ENCODE data around the gene GNB1. TPM values are rescaled to one million over a fixed set of nuclear protein-coding genes. Genes with fewer than 3 reads are reported as not detected.
A peak's percentile ranks its signal among the peaks of the same experiment; 100 is the strongest.

Gene GNB1
- total and polyA plus RNA-seq, 9 of the 15 experiments (the other 6 are each of a cell fraction or from before 2014, with no cell fraction given): 34.3 to 388 (median 114) TPM

DNA sequence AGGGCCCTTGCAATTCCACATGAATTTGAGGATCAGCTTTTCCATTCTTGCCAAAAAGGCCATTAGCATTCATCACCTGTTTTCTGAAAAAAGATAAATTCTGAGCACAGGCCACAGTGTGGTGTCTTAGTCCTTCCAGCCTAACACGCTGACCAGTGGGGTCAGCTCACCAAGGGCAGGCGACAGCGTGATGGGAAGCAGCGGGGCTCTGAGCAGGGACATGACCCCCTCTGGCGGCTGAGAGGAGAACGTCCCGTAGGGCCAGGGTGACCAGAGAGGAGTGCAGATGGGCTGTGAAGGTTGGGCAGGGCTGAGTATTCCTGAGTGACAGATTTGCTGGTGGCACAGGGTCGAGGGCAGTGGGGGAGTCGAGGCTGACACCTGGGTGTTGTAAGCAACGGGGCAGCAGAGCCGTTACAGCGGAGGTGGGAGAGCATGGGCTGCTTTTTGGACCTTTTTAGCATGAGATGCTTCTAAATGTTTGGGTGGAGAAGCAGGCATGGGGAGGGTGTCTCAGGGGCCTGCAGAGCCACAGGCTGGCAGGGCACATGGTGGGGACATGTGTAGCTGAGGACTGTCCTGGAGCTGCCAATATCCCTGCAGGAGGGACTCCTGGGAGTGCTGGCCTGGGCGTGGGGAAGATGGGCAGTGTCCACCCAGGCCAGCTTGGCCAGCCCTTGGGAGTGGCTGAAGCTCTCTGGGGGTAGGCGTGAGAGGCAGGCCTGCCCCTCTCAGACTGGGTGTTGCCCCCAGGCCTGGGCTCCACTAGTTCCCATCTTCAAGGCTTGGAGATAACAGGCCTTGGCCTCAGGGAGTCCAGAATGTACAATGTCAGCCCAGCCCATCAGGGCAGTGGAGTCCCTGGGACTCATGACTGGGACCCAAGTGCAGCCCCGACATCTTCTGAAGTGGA lies 15.6 kb upstream of the GNB1 start (continued):
- TF ChIP-seq, protein P1, sequence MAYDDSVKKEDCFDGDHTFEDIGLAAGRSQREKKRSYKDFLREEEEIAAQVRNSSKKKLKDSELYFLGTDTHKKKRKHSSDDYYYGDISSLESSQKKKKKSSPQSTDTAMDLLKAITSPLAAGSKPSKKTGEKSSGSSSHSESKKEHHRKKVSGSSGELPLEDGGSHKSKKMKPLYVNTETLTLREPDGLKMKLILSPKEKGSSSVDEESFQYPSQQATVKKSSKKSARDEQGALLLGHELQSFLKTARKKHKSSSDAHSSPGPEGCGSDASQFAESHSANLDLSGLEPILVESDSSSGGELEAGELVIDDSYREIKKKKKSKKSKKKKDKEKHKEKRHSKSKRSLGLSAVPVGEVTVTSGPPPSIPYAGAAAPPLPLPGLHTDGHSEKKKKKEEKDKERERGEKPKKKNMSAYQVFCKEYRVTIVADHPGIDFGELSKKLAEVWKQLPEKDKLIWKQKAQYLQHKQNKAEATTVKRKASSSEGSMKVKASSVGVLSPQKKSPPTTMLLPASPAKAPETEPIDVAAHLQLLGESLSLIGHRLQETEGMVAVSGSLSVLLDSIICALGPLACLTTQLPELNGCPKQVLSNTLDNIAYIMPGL (CRISPR knock-in tag; IDR thresholded peaks at IDR 0.05): no peak
- TF ChIP-seq DDX20 (tag; IDR thresholded peaks at IDR 0.05; ENCODE audit: low read depth) (no peak), PTBP1 (IDR thresholded peaks at IDR 0.05; ENCODE audit: low read depth, low read length) (no peak), ZNF24 (IDR thresholded peaks at IDR 0.05) (peak; percentile 43; the same call in 1 of the 2 replicates), ZBTB1 (CRISPR knock-in tag; IDR thresholded peaks at IDR 0.05; ENCODE audit: borderline replicate concordance, low read depth) (no peak), CBFA2T3 (IDR thresholded peaks at IDR 0.05) (no peak), TEAD2 (tag; IDR thresholded peaks at IDR 0.05) (no peak), ZNF696 (CRISPR knock-in tag; conservative IDR thresholded peaks at IDR 0.05) (no peak), TCF7 (IDR thresholded peaks at IDR 0.05; ENCODE audit: borderline replicate concordance) (no peak), ZNF184 (CRISPR knock-in tag; IDR thresholded peaks at IDR 0.05) (no peak), ZNF174 (CRISPR knock-in tag; IDR thresholded peaks at IDR 0.05) (no peak), NFRKB (IDR thresholded peaks at IDR 0.05; ENCODE audit: low read depth) (no peak), SIX5 (IDR thresholded peaks at IDR 0.05; ENCODE audit: borderline replicate concordance in 1 of 2, insufficient read depth in 1 of 2, low read depth in 1 of 2, low read length in 2 of 2) (no peak), NCOA2 (IDR thresholded peaks at IDR 0.05; ENCODE audit: partially characterized antibody in 2 of 2) (no peak), NCOA6 (IDR thresholded peaks at IDR 0.05) (no peak), ZNF146 (CRISPR knock-in tag; IDR thresholded peaks at IDR 0.05; ENCODE audit: unreplicated experiment) (no peak)
- TF ChIP-seq, protein P2, sequence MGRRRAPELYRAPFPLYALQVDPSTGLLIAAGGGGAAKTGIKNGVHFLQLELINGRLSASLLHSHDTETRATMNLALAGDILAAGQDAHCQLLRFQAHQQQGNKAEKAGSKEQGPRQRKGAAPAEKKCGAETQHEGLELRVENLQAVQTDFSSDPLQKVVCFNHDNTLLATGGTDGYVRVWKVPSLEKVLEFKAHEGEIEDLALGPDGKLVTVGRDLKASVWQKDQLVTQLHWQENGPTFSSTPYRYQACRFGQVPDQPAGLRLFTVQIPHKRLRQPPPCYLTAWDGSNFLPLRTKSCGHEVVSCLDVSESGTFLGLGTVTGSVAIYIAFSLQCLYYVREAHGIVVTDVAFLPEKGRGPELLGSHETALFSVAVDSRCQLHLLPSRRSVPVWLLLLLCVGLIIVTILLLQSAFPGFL (CRISPR knock-in tag; IDR thresholded peaks at IDR 0.05): no peak
- TF ChIP-seq, protein P3, sequence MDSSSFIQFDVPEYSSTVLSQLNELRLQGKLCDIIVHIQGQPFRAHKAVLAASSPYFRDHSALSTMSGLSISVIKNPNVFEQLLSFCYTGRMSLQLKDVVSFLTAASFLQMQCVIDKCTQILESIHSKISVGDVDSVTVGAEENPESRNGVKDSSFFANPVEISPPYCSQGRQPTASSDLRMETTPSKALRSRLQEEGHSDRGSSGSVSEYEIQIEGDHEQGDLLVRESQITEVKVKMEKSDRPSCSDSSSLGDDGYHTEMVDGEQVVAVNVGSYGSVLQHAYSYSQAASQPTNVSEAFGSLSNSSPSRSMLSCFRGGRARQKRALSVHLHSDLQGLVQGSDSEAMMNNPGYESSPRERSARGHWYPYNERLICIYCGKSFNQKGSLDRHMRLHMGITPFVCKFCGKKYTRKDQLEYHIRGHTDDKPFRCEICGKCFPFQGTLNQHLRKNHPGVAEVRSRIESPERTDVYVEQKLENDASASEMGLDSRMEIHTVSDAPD (CRISPR knock-in tag; IDR thresholded peaks at IDR 0.05): no peak
- TF ChIP-seq, protein P4, sequence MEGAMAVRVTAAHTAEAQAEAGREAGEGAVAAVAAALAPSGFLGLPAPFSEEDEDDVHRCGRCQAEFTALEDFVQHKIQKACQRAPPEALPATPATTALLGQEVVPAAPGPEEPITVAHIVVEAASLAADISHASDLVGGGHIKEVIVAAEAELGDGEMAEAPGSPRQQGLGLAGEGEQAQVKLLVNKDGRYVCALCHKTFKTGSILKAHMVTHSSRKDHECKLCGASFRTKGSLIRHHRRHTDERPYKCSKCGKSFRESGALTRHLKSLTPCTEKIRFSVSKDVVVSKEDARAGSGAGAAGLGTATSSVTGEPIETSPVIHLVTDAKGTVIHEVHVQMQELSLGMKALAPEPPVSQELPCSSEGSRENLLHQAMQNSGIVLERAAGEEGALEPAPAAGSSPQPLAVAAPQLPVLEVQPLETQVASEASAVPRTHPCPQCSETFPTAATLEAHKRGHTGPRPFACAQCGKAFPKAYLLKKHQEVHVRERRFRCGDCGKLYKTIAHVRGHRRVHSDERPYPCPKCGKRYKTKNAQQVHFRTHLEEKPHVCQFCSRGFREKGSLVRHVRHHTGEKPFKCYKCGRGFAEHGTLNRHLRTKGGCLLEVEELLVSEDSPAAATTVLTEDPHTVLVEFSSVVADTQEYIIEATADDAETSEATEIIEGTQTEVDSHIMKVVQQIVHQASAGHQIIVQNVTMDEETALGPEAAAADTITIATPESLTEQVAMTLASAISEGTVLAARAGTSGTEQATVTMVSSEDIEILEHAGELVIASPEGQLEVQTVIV (CRISPR knock-in tag; IDR thresholded peaks at IDR 0.05; ENCODE audit: borderline replicate concordance): no peak
